Cardiac fibroblast (primary cell): Measurements from ENCODE around the gene SLC66A1.
"Not testable (repeated sequence)": the region's sequence is repeated elsewhere in the genome, so short reads cannot be mapped to it uniquely, and the experiment has no call there.

Experiments
- DNase-seq, 2 donors: peaks; one replicate each; pipeline versions ENCODE4 v3.0.0 to v3.0.0-alpha.2; 2010; ENCODE audit warnings: low read depth in 2 of 2
- H3K4me3 ChIP-seq, 2 donors: replicated peaks in 1 of 2; 1 replicate in 1 of 2; 2 replicates in 1 of 2; pipeline ENCODE4 v1.5.1; 2011; ENCODE audit warnings: low read depth in 2 of 2, low read length in 2 of 2, mild to moderate bottlenecking in 2 of 2, moderate library complexity in 1 of 2
- CTCF ChIP-seq: IDR thresholded peaks from one replicate; pipeline ENCODE4 v1.5.1; 2011; ENCODE audit warnings: low read depth, mild to moderate bottlenecking, low read length, inconsistent platforms

The SLC66A1 gene

GRCh38 chr1:19274636-19275035, 37.5 kb upstream of the SLC66A1 start:
- TF ChIP-seq CTCF: no peak
- H3K4me3 ChIP-seq: no peak overlapping the region
- no peak for DNase-seq

- no peak overlapping the region for H3K4me3 ChIP-seq
- DNase-seq: no peak
- TF ChIP-seq CTCF: no peak
These were observed 28.2 kb upstream of the SLC66A1 start for GRCh38 chr1:19283891-19284290.

- no peak for TF ChIP-seq CTCF
- DNase-seq: no peak
- H3K4me3 ChIP-seq: no peak overlapping the region
These were observed 27.2 kb upstream of the SLC66A1 start for GRCh38 chr1:19284881-19285280.

- not testable (repeated sequence) for H3K4me3 ChIP-seq, DNase-seq
These were observed 26.8 kb upstream of the SLC66A1 start for GRCh38 chr1:19285366-19285765.

GRCh38 chr1:19285807-19286206, 26.3 kb upstream of the SLC66A1 start:
- not testable (repeated sequence) for DNase-seq, H3K4me3 ChIP-seq

GRCh38 chr1:19287436-19288185, 24.5 kb upstream of the SLC66A1 start:
- no peak for DNase-seq
- no peak for TF ChIP-seq CTCF
- no peak overlapping the region for H3K4me3 ChIP-seq

GRCh38 chr1:19288324-19289241, 23.5 kb upstream of the SLC66A1 start, which contains the start of gene AKR7A3:
Gene AKR7A3, minus strand, starts transcription at chr1:19288770. Its CDS starts 61 bp downstream, at chr1:19288709.
- H3K4me3 ChIP-seq: peak within 1 kb of the TSS; percentile 41 to 47
- peak; percentile 12 to 17 for DNase-seq

GRCh38 chr1:19289244-19289643, 22.9 kb upstream of the SLC66A1 start:
- DNase-seq: no peak
- no peak for TF ChIP-seq CTCF
- H3K4me3 ChIP-seq: peak overlapping the region; percentile 41 to 47
